NOMO-1 (cell line): ENCODE results near the gene CCDC141.
"Not testable (repeated sequence)": the region's sequence is repeated elsewhere in the genome, so short reads cannot be mapped to it uniquely, and the experiment has no call there.

Experiments
- DNase-seq, 2 experiments: peaks; one replicate each; lab custom pipeline; 2025; ENCODE audit not compliant: unreplicated experiment in 2 of 2; lab: John Stamatoyannopoulos, UW

The CCDC141 gene, protein sequence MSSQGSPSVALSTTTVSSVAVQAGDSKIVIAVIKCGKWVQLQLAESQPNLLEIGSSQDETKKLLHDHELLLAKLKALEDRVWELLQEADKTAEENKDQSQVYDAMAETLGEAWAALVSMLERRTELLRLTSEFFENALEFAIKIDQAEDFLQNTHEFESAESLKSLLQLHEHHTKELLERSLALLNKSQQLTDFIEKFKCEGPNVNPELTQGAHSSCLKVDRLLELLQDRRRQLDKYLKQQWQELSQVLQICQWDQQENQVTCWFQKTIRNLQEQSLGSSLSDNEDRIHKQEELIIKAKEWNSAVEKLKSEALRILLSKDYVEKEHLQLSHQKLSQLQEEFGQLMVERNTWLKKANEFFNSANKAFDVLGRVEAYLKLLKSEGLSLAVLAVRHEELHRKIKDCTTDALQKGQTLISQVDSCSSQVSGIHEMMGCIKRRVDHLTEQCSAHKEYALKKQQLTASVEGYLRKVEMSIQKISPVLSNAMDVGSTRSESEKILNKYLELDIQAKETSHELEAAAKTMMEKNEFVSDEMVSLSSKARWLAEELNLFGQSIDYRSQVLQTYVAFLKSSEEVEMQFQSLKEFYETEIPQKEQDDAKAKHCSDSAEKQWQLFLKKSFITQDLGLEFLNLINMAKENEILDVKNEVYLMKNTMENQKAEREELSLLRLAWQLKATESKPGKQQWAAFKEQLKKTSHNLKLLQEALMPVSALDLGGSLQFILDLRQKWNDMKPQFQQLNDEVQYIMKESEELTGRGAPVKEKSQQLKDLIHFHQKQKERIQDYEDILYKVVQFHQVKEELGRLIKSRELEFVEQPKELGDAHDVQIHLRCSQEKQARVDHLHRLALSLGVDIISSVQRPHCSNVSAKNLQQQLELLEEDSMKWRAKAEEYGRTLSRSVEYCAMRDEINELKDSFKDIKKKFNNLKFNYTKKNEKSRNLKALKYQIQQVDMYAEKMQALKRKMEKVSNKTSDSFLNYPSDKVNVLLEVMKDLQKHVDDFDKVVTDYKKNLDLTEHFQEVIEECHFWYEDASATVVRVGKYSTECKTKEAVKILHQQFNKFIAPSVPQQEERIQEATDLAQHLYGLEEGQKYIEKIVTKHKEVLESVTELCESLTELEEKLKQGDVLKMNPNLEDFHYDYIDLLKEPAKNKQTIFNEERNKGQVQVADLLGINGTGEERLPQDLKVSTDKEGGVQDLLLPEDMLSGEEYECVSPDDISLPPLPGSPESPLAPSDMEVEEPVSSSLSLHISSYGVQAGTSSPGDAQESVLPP (N-terminal part only)

DNA sequence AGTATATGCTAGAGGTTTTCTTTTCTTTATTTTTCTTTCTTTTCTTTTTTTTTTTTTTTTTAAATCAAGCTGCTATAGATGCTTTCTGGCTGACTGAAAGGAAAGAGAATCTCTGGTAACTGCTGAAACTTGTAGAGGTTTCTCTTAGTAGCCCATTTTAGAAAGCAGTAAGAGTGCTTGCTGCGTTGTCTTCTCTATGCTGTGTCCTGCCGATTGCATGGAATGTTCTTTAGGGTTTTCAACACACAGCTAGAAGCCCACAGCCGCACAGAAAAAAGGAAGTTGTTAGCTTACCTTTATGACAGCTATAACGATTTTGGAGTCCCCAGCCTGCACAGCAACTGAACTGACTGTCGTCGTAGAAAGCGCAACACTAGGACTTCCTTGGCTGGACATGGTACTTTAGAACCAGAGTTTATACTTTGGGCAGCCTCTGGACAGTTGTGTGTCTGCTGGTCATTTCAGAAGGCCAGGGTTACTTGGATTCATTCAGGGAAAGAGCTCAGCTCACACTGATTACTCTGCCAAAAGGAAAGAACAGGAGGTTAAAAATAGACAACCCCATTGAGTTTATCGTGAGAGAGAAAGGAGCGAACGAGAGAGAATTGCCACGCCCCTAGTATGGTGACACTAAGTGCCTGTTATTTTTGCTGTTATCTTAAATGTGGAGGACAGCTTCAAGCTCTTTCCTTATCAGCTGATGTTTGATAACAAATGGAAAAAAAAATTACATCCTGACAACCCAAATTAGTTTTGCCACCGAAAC lies at the start of gene CCDC141:
CCDC141 (minus strand) TSS at position 592 of the 766 bp plus-strand sequence; CDS start at position 396, 196 bp downstream.
- DNase-seq, result peak; percentile 84

DNA sequence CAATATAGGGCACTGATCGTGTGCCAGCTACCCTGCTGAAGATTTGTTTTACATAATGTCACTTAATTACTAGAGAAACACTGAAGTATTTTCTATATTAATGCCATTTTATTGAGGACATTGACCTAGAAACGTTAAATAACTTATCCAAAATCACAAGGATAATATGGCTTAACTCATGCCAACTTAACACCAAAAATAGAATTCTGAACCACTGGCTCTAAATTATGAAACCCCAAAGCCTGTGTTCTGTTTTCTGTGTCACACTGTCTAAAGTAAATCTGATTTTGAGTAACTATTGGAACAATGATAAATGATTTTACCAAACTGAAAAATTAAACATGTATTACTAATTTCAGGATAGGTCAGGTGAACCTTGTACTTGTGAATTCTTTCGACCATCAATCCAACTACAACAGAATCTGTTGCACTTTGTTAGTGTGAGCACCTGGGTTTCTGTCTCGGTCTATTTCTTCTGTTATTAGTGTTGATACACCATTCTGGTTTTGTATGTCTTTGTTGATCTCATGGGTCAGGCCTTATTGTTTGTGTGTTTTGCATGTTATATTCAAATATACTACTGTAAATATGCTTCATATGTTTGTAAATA lies 48.2 kb upstream of the CCDC141 start:
- no peak for DNase-seq

GRCh38 chr2:179097131-179097530 lies 47.2 kb upstream of the CCDC141 start:
- no peak for DNase-seq

- DNase-seq, result peak; percentile 11 to 63
Measured at GRCh38 chr2:179096090-179096489, 46.2 kb upstream of the CCDC141 start.

GRCh38 chr2:179092912-179093311 lies 43.0 kb upstream of the CCDC141 start:
- DNase-seq, result not testable (repeated sequence)

DNA sequence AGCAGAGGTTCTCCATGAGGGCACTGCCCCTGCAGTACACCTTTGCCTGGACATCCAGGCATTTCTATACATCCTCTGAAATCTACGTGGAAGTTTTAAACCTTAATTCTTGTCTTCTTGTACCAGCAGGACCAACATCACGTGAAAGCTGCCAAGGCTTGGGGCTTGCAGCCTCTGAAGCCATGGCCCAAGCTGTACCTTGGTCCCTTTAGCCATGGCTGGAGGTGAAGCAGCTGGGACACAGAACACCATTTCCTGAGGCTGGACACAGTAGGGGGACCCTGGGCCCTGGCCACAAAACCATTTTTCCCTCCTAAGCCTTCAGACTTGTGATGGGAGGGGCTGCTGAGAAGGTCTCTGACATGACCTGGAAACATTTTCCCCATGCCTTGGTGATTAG lies 32.8 kb upstream of the CCDC141 start:
- DNase-seq, result no peak

GRCh38 chr2:179081954-179082353 lies 32.0 kb upstream of the CCDC141 start:
- DNase-seq, result no peak

- no peak for DNase-seq
Measured at GRCh38 chr2:179072527-179072926, 22.6 kb upstream of the CCDC141 start.

- no peak for DNase-seq
Measured at GRCh38 chr2:179071810-179072355, 21.9 kb upstream of the CCDC141 start.

DNA sequence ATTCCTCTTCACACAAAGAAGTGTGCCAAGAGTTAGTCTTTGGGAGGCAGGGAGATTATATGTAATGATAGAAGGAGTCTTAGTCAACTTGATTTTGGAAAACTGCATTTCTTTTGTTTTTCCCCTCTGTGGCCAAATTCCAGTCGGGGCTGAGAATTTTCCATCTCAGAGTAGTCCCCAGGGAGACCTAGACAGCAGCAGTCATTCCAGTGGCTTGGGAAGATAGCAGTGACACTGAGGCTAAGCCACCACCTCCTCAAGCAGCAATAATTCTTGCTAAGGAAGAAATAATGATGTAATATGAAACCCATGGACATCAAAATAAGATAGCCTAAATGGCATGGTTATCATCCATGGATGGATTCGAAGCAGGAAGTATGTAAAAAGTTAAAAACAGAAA lies 21.0 kb upstream of the CCDC141 start:
- DNase-seq, result no peak

DNA sequence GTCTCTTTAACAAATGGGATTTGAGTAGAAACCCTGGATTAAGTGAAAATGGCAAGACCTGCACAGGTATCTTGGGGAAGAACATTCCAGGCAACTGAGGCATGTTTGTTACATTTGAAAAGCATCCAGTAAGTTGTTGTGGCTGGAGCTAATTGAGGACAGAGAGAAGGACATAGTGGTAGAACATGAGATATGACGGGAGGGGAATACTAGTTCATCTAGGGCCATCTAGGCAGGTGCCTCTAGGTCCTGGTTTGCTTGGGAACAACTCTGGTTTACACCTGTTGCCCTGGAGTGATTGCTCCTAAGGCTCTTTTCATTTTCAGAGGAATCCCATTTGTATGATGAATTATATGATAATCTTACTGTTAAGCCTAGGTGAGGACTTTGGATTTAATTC lies 19.7 kb upstream of the CCDC141 start:
- no peak for DNase-seq

DNA sequence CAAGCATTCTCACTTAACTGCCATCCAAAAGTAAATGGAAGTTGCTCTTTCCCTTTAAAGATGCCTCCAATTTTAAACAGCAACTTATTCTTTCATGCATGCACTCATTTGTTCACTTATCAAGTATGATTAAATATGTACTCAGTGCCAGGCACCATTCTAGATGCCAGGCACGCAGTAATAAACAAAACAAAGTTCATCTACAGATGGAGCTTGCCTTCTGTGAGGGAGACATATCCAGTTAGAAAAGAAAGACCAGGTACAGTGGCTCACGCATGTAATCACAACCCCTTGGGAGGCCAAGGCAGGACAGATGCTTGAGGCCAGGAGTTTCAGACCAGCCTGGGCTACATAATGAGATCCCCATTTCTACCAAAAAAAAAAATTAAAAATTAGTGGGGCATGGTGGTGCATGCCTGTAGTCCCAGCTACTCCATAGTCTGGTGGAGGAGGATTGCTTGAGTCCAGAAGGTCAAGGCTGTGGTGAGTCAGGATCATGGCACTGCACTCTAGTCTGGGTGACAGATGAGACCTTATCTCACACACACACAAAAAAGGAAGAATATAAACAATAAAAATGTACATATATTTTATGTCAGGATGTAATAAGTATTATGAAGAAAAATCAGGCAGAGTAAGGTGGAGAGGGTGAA lies 19.2 kb upstream of the CCDC141 start:
- DNase-seq, result no peak

- peak; percentile 36 to 74 for DNase-seq
Measured at GRCh38 chr2:179059026-179059700, 9.2 kb upstream of the CCDC141 start.

- no peak for DNase-seq
Measured at GRCh38 chr2:179057737-179058136, 7.8 kb upstream of the CCDC141 start.

DNA sequence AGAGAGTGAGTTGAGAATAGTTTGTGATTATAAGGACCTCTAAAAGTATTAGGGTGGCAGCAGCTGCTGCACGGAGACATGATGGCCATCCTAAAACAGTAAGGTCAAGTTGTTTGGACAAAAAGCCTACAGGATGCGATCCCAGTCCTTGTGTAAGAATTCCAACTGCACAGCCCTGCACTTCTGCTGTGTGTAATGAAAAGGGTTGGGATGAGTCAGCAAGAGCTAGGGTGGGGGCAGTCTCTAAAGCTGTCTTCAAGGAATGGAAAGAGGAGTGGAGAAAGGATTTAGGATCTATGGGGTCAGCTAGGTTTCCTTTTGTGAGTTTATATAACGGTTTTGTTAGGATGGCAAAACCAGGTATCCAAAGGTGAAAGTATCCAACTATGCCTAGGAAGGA lies 3.6 kb upstream of the CCDC141 start:
- not testable (repeated sequence) for DNase-seq

DNA sequence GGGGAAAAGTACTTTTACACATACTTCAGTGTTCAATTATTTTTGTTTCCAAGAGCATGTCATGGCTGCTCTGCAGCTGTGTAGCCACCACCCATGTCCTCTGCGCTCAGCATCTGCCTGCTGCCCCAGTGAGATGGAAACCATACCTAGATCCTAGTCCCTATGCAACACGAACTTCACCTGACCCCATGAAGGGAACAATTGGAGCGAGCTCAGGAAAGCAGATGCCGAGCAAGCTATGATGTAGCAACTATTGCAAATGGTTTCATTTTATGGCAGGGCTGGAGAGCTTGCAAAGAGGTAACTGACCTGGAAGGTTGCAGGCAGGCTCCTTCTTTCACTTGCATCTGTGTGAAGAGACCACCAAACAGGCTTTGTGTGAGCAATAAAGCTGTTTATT lies 1.3 kb upstream of the CCDC141 start:
- no peak for DNase-seq

DNA sequence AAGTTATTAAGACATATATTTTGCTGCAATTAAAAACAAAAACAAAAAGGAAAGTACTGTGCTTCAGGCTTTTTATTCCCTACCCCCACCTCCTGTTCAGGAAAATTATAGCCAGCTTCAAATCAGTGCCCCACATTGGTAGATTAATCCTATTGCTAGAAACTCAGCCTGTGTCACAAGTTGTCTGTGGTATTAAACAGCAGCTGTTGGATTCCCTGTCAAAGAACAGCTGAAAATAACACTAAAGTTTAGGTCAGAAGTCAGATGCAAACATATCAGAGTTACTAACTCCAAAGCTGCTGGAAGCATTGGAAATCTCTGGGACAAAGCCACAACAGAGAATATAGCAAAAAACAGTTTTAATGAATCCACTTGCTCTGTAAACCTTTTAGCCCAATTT lies 818 bp upstream of the CCDC141 start:
- DNase-seq, result no peak

DNA sequence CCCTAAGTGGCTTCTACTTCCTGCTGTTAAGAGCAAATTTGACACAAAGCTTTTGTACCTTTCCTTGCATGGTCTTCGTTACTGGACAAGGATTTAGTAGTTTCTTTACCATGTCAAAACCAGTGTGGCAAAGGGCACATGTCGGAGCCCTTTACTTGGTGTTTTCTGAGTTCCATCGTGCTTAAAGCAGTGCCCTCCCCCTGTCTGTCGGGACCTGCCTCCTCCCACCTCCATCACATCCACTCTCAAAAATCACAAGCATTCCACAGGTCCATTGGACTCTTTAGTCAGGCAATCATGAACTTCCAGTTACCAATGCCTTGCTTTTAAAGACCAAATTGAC lies 763 bp downstream of the CCDC141 start:
- peak in 1 of 2 experiments; percentile 10 for DNase-seq

DNA sequence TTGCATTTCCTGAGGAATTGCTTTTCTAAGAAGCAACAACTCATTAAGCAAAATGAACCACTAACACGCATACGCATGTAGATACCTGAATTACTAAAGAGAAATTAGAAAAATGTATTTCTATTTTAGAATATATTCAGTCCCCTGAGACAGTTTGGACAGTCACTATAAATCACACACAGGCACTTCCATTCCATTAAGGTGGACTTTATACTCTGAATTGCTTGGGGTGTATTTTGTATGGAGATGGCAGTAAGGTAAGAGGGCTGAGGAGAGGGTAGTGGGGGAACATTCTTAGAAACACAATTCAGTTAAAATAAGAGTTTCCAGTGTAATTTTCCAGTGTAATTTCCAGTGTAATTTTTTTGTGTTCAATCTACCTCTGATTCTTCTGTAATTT lies 1.8 kb downstream of the CCDC141 start:
- DNase-seq, result no peak
